ENCODE data around the gene PLAAT4. TPM values are rescaled to one million over a fixed set of nuclear protein-coding genes. Genes with fewer than 3 reads are reported as not detected.

PLAAT4 gene
- total RNA-seq, 1 experiment from 2014 or later, result 3.5 TPM

DNA sequence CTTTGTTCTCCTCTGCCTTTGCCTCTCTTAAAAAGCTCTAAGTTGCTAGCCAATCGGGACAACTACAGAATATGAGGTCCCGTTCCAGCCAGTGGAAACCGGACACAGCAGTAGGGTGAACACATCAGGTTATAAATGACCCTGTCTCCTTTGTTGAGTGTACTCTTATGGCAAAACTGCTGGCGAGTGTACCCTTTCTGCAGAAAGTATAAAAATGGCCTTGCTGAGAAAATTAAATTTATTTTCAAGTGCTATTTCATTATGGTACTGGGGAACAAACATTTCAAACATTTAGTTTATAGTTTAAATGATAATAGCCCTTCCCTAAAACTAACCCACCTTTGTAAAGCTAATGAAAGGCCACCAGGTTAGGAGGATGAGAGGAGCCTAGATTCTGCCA lies 36.7 kb upstream of the PLAAT4 start:
- H2BK20ac ChIP-seq (ENCODE audit: low read depth, low read length, poor library complexity, severe bottlenecking), result no peak overlapping the region
- H3K4ac ChIP-seq (ENCODE audit: low read depth, low read length), result no peak overlapping the region
- peaks cover 5% of the 10 kb centered on the region; the same call in 1 of the 2 replicates for H3K4me1 ChIP-seq (ENCODE audit: insufficient read depth, low read length)
- no peak overlapping the region for H3K14ac ChIP-seq (ENCODE audit: insufficient read depth, low read length)
- H3K79me2 ChIP-seq (ENCODE audit: insufficient read depth, low read length), result no peaks in the 10 kb centered on the region
- Mint-ChIP-seq H3K4me1 (peaks cover 38 to 44% of the 10 kb centered on the region in 2 experiments), H3K36me3 (ENCODE audit: insufficient read depth in 1 of 3, low read depth in 3 of 3) (peaks cover 16 to 34% (median 25%) of the 10 kb centered on the region in 3 experiments), H3K9me3 (peaks cover 25 to 34% of the 10 kb centered on the region in 2 experiments), H3K27me3 (ENCODE audit: low read depth) (peaks cover 4% of the 10 kb centered on the region), H3K27ac (peak overlapping the region in 1 of 3 experiments; percentile 27; a peak in 1 of 7 replicates), H3K4me3 (no peak overlapping the region)
- no peak overlapping the region for H3K9ac ChIP-seq (ENCODE audit: extremely low read depth, insufficient read length, low read length)
- no peaks in the 10 kb centered on the region for H3K23me2 ChIP-seq (ENCODE audit: insufficient read length, low read depth, low read length, poor library complexity, severe bottlenecking)
- no peaks in the 10 kb centered on the region for H3K9me3 ChIP-seq (ENCODE audit: control insufficient read depth, low read depth, low read length)
- H3K27ac ChIP-seq (ENCODE audit: insufficient read length, low read depth, low read length), result no peak overlapping the region
- no peak for DNase-seq
- no peaks in the 10 kb centered on the region for H4K20me1 ChIP-seq (ENCODE audit: control insufficient read depth, insufficient read depth, insufficient read length)
- no peak overlapping the region for H2BK12ac ChIP-seq (ENCODE audit: insufficient read length, low read depth, low read length)
- H4K91ac ChIP-seq (ENCODE audit: insufficient read length, low read depth, low read length), result no peak overlapping the region
- H3T11ph ChIP-seq (ENCODE audit: low read length), result no peak overlapping the region
- H2AFZ ChIP-seq (ENCODE audit: low read length), result no peak overlapping the region
- WGBS (ENCODE audit: extremely low coverage, insufficient read length, low lambda C conversion rate), result no CpG with 5 or more reads among the region's 4 CpGs
- H3K18ac ChIP-seq (ENCODE audit: insufficient read length, low read depth, low read length), result no peak overlapping the region
- no peaks in the 10 kb centered on the region for H3K27me3 ChIP-seq (ENCODE audit: insufficient read depth, low read length)
- H4K5ac ChIP-seq (ENCODE audit: insufficient read length, low read depth, low read length), result no peak overlapping the region
- H3K79me1 ChIP-seq (ENCODE audit: insufficient read depth, low read depth, low read length, poor library complexity, severe bottlenecking), result no peaks in the 10 kb centered on the region
- no peak overlapping the region for H2BK120ac ChIP-seq (ENCODE audit: low read depth, low read length, poor library complexity, severe bottlenecking)
- no peak overlapping the region for H3K56ac ChIP-seq (ENCODE audit: insufficient read length, low read depth, low read length)
- H2AK5ac ChIP-seq (ENCODE audit: insufficient read length, low read length), result no peak overlapping the region
- no peak overlapping the region for H2BK15ac ChIP-seq (ENCODE audit: low read depth, low read length)
- no peak overlapping the region for H4K8ac ChIP-seq (replicated peaks; ENCODE audit: insufficient read length, low read depth, low read length)
- H3K4me2 ChIP-seq (ENCODE audit: insufficient read depth, insufficient read length, low read length), result no peak overlapping the region
- TF ChIP-seq, protein P1, sequence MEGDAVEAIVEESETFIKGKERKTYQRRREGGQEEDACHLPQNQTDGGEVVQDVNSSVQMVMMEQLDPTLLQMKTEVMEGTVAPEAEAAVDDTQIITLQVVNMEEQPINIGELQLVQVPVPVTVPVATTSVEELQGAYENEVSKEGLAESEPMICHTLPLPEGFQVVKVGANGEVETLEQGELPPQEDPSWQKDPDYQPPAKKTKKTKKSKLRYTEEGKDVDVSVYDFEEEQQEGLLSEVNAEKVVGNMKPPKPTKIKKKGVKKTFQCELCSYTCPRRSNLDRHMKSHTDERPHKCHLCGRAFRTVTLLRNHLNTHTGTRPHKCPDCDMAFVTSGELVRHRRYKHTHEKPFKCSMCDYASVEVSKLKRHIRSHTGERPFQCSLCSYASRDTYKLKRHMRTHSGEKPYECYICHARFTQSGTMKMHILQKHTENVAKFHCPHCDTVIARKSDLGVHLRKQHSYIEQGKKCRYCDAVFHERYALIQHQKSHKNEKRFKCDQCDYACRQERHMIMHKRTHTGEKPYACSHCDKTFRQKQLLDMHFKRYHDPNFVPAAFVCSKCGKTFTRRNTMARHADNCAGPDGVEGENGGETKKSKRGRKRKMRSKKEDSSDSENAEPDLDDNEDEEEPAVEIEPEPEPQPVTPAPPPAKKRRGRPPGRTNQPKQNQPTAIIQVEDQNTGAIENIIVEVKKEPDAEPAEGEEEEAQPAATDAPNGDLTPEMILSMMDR (conservative IDR thresholded peaks at IDR 0.05), result no peak
- H2BK5ac ChIP-seq (ENCODE audit: insufficient read length, low read length), result no peak overlapping the region
- H3K23ac ChIP-seq (ENCODE audit: insufficient read length, low read depth, low read length), result no peak overlapping the region

Data from H9 (cell line).